Measurements from ENCODE around the gene AGR3.

The AGR3 gene

DNA sequence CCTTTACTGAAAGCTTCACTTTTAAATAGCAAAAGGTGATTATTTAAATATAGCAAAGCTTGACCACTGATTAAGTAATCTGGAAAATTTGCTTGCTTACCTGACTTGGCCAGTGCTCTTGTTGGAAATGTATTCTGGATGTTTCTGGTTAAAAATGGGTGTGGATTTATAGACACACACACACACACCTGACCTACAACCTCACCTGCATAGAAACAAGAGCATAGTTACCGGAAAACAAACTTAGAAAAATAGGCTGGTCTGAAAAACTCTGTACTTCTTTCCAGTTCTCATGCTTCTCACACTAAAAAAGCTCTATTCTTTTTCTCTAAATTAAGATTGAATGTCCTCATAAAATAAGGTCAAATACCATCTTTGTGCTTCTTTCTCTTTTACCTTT, at the start of gene AGR3:
TSS of gene AGR3 (minus strand) at position 140 of the 400 bp plus-strand sequence. CDS start 3,365 bp downstream, outside the sequence.
- DNase-seq, result no peak

DNA sequence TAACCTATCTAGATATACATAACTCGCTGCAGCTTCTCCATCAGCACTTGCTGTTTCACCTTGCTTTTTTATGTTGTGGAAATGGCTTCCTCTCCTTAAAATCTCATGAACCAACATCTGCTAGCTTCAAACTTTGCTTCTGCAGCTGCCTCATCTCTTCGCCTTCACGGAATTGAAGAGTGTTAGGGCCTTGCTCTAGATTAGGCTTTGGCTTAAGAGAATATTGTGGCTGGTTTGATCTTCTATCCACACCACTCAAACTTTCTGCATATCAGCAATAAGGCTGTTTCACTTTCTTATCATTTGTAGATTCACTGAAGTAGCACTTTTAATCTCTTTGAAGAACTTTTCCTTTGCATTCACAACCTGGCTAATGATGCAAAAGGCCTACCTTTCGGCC, 49.2 kb upstream of the AGR3 start:
- no peak for DNase-seq

DNA sequence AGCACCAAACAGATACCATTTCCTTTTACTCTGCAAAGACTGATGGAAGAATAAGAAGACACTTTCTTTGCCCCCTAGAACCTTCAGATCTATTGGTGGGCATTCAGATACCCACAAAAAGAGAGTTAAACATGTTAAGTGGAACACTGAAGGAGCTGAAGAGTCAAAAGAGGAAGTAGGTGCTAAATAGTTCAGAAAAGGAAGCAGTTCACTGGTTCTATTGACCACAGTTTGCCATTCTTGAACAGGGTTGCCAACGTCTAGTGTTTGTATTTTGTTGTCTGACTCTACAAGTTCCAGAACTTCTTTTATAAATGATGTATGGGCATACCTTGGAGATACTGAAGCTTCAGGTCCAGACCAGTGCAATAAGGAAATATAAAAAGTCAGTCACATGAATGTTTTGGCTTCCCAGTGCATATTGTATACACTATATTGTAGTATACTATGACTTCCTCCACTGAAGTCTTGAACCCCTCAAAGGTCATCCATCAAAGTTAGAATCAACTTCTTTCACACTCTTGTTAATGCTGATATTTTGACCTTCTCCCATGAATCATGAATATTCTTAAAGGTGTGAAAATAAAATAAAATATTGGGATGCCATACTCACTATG, 47.5 kb upstream of the AGR3 start:
- DNase-seq, result no peak

DNA sequence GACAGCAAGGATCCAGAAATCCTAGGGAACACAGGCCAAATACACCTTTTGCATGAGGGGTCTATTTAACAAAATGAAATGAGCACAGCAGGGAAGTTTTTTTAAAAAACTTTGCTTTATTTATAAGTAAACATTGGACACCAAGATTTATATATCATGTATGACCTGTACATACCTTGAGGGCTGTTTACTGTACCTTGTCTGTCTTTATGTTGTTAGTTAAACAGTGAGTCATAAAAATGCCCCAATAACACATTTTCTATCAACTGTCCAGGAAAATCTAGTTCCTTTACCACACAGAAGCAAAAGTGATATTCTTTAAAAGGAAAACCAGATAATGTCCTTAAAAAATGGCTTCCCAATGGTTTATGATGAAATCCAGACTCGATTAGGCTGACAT, 45.1 kb upstream of the AGR3 start:
- no peak for DNase-seq

- DNase-seq, result no peak
Observed at GRCh38 chr7:16926283-16926682, 44.5 kb upstream of the AGR3 start.

DNA sequence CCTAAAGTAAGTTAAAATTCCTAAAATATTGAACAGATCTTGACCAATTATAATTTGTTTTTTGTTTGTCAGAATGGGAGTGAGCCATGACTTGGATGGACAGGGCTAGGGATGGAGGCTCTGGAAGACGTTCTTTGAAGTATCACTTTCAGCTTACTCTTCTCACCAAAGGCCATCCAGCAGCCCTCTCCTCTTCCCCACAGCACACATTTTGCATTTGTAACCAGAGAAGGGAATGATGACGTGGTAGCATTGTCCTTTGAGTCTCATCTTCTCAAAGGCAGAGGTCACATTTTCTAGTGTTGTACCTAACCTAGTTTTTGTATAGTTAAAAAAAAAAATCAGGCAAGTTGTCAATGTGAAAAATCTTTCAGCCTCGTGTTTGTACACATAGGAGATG, 43.8 kb upstream of the AGR3 start:
- no peak for DNase-seq

DNA sequence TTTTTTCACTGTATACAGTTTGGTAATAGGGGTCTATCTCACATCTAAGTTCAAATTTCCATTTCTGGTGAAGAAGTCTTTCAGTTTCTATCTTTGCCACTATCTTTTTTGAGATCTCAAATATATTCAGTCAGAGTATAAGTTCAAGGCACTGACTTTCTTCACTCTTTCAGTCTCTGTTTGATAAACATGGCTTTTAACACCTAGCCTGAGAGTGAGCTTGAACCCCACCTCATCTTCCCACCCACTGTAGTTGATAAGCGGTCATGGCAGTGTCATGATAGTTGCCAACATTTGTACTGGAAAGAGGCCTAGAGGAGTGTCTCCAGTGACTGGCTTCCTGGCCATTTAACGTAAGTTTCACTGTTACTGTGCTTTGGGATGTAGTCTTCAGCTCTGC, 41.2 kb upstream of the AGR3 start:
- DNase-seq, result no peak

- DNase-seq, result no peak
Observed at GRCh38 chr7:16921644-16922257, 40.0 kb upstream of the AGR3 start.

DNA sequence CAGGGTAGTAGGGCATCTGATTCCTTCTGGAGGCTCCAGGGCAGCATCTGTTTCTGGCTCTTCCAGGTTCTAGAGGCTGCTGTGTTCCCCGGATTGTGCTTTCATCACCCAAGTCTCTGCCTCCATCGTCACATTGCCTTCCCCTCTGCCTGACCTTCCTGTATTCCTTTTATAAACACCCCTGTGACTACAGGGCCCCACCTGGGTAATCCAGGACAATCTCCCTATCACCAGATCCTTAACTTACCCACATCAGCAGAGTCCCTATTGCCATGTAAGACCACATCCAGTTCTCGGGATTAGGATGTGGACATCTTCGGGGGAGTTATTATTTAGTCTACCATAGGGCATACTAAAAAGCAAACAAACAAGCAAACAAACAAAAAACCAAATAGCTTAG, 39.4 kb upstream of the AGR3 start:
- DNase-seq, result no peak

DNA sequence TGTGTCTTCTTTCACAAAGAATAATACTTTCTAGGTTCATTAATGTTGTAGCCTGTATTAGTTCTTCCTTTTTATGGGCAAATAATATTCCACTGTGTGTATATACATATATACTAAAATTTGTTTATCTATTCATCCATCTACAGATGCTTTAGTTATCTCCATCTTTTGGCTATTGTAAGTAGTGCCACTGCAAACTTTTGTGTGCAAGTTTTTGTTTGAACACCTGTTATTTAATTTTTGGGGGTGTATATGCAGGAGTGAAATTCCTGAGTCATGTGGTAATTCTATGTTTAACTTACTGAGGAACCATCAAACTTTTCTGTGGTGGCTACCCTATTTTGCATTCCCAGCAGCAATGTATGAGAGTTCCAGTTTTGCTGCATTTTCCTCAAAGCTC, 37.7 kb upstream of the AGR3 start:
- no peak for DNase-seq

DNA sequence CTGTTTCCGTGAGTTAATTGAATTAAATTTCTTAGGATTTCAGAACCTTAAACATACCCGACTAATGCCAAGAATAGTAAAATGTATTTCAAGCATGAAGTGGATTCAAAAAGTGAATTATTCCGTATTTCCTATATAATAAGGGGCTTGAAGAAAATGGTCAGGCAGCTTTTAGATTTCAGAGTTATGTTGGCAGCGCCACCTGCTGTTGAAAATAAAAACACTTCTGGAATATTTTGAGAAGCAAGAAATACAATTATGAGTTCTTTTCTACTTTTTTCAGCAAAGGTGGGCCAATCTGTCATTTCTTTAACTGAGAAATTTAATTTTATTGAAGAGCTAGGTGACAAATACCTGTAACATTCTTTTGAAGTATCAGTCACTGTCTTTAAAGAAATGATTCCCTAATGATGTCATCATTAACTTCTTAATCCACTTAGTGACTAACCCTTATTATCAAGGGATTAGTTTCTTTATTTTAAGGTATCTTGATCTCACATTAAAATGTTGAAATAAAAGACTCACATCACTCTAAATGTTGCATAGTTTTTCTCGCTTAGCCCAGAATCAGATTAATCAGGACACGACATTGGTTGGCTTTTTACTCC, 36.6 kb upstream of the AGR3 start:
- DNase-seq, result no peak

- no peak for DNase-seq
Observed at GRCh38 chr7:16916738-16917137, 35.0 kb upstream of the AGR3 start.

DNA sequence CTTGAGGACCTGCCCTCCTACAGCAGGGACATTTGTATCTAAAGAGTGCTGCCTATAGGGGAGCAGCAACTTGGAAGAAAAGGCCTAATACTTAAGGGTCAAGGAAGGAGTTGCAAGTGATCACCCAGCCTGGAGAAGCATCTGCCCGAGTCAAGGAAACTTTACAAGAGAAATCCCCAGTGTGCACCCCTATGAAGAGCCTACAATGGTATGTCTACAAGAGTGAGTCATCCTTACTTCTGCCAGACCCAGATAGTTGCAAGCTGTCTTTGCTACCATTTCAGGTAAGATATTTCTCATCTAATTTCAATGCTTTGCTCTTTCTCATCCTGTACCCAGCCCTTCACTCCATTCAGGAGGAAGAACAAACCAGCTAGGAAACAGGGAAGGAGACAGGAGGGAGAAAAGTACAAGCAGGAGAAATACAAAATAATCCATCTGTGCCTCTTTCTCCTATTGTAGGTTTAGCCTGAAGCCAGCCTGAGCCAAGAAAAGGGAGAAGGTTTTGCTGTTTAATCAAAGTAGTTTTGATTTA, 34.4 kb upstream of the AGR3 start:
- DNase-seq, result no peak

GRCh38 chr7:16915405-16915804, 33.6 kb upstream of the AGR3 start:
- no peak for DNase-seq

- no peak for DNase-seq
Observed at GRCh38 chr7:16914771-16915170, 33.0 kb upstream of the AGR3 start.

GRCh38 chr7:16913643-16914042, 31.9 kb upstream of the AGR3 start:
- DNase-seq, result no peak

- DNase-seq, result no peak
Observed at GRCh38 chr7:16912540-16912939, 30.8 kb upstream of the AGR3 start.

GRCh38 chr7:16908561-16908960, 26.8 kb upstream of the AGR3 start:
- DNase-seq, result no peak

- DNase-seq, result no peak
Observed at GRCh38 chr7:16905300-16906044, 23.7 kb upstream of the AGR3 start.

DNA sequence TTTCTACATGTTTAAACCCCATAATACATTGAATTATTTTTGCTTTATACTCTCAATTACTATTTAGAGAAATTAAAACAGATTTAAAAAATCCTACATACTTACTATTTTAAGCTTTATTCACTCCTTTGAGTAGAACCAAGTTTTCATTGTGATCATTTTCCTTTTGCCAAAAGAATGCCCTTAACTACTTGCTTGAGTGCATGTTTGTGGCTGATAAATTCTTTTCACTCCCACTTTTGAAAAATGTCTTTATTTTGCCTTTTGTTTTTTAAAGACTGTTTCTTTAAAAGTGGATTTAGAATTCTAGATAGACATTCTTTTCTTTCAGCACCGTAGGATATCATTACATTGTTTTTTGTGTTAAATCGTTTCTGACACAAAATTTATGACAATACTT, 22.3 kb upstream of the AGR3 start:
- no peak for DNase-seq

GRCh38 chr7:16900209-16900768, 18.5 kb upstream of the AGR3 start:
- DNase-seq, result no peak

- DNase-seq, result no peak
Observed at GRCh38 chr7:16891874-16892643, 10.3 kb upstream of the AGR3 start.

GRCh38 chr7:16891338-16891737, 9.6 kb upstream of the AGR3 start:
- DNase-seq, result no peak
